GM12873 (cell line): ENCODE results near the gene SSNA1.

Experiments
- TF ChIP-seq, protein P1 (sequence below): IDR thresholded peaks from 2 replicates; pipeline ENCODE4 v1.5.1; 2012; ENCODE audit warnings: low read depth, mild to moderate bottlenecking, moderate library complexity, low read length, control low read depth; ENCODE audit not compliant: insufficient read depth; ENCODE audit errors: missing control alignments

SSNA1 gene

GRCh38 chr9:137228506-137228967 is 40.1 kb downstream of the SSNA1 start:
- TF ChIP-seq, protein P1, sequence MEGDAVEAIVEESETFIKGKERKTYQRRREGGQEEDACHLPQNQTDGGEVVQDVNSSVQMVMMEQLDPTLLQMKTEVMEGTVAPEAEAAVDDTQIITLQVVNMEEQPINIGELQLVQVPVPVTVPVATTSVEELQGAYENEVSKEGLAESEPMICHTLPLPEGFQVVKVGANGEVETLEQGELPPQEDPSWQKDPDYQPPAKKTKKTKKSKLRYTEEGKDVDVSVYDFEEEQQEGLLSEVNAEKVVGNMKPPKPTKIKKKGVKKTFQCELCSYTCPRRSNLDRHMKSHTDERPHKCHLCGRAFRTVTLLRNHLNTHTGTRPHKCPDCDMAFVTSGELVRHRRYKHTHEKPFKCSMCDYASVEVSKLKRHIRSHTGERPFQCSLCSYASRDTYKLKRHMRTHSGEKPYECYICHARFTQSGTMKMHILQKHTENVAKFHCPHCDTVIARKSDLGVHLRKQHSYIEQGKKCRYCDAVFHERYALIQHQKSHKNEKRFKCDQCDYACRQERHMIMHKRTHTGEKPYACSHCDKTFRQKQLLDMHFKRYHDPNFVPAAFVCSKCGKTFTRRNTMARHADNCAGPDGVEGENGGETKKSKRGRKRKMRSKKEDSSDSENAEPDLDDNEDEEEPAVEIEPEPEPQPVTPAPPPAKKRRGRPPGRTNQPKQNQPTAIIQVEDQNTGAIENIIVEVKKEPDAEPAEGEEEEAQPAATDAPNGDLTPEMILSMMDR = no peak

- TF ChIP-seq, protein P1 = no peak
These were observed 40.8 kb downstream of the SSNA1 start for GRCh38 chr9:137228968-137229896.

GRCh38 chr9:137229903-137230704 is 41.6 kb downstream of the SSNA1 start:
- TF ChIP-seq, protein P1 = no peak

DNA sequence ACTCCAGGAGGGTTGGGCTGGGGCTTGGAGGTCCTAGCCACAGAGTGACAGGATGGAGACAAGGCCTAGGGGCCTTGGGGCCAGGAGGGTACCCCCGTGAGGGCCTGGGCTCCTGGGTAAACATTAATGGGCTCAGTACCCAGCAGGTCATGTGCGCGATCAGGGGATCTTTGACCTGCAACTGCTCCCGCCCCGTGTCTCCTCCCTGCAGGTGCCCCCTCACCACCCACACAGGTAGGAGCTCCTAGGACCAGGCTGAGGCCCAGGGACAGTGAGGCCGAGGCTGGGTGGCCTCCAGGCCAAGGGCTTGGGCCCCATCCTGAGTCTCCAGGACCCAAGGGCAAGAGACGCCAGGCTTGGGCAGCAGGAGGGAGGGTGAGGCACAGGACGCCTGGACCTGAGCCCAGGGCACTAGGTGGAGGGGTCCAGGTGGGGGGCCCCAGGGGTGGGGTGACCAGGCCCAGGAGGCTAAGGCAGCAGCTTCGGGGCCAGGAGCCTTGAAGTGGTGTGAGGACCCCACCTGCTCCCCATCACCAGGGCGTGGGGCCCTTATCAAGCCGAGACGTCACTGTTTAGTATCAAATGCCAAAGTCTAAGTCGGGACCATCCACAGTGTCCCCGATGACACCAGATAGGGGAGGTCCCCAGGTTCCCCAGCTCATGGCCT is 42.4 kb downstream of the SSNA1 start, which contains the start of gene SLC34A3:
TSS of gene SLC34A3 (plus strand) at position 197 of the 667 bp plus-strand sequence. CDS start 802 bp downstream, outside the sequence.
- TF ChIP-seq, protein P1 = no peak

- TF ChIP-seq, protein P1 = no peak
These were observed 43.0 kb downstream of the SSNA1 start for GRCh38 chr9:137231372-137232039.

GRCh38 chr9:137232101-137232500 is 43.6 kb downstream of the SSNA1 start:
- TF ChIP-seq, protein P1 = no peak
